IPS DF 6.9 (cell line): ENCODE data around the gene TAPT1.

ENCODE experiments used
- DNase-seq: peaks from one replicate; pipeline ENCODE4 v3.0.0-alpha.2; 2013; ENCODE audit warnings: low read depth, low spot score
- H3K27ac ChIP-seq: one replicate; pipeline ENCODE4 v1.5.1; 2013; ENCODE audit warnings: low read length, control low read depth
- H3K27me3 ChIP-seq: 2 replicates; pipeline ENCODE4 v1.6.1; 2013; ENCODE audit warnings: mild to moderate bottlenecking, low read length; ENCODE audit not compliant: control insufficient read depth, insufficient read depth
- H3K36me3 ChIP-seq: 2 replicates; pipeline ENCODE4 v1.6.1; 2013; ENCODE audit warnings: low read length; ENCODE audit not compliant: control insufficient read depth, insufficient read depth
- H3K4me1 ChIP-seq: 2 replicates; pipeline ENCODE4 v1.6.1; 2013; ENCODE audit warnings: low read length; ENCODE audit not compliant: control insufficient read depth, insufficient read depth
- H3K4me3 ChIP-seq: 2 replicates; pipeline ENCODE4 v1.5.1; 2013; ENCODE audit warnings: mild to moderate bottlenecking, low read length
- H3K9me3 ChIP-seq: 2 replicates; pipeline ENCODE4 v1.6.1; 2013; ENCODE audit warnings: low read length, inconsistent platforms; ENCODE audit not compliant: control insufficient read depth, insufficient read depth
- WGBS: extraction: QIAGEN DNeasy Blood & Tissue Kit; methylation state at CpG from one replicate; pipeline ENCODE4 v1.1.7; 2013; ENCODE audit warnings: mixed read lengths, missing lambda C conversion rate; ENCODE audit not compliant: insufficient read length, insufficient coverage; 5-methylcytosine and 5-hydroxymethylcytosine counted together

Gene TAPT1

DNA sequence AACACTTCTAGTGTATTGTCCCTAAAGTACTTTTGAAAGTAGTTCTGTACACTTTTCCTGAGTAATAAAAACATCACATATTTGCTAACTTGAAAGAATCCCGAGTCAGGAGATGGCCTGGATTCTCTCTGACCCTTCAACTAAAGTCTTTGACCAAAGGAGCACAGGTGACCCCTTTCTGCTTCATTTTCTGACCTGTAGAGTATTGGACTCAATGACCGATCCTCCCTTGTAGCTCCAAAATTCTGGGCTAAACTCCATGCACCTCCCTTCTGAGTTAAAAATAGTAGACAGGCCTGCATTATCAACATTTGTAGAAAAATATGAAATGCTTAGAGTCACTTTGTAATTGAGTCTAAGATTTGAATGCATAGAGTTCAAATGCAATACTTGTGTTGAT, 4.0 kb upstream of the TAPT1 start:
- no CpG with 5 or more reads among the region's 2 CpGs for WGBS
- Histone ChIP-seq H3K27ac (no peak overlapping the region), H3K27me3 (no peaks in the 10 kb centered on the region), H3K4me1 (no peaks in the 10 kb centered on the region), H3K9me3 (no peaks in the 10 kb centered on the region), H3K36me3 (no peaks in the 10 kb centered on the region), H3K4me3 (no peak overlapping the region)
- no peak for DNase-seq

DNA sequence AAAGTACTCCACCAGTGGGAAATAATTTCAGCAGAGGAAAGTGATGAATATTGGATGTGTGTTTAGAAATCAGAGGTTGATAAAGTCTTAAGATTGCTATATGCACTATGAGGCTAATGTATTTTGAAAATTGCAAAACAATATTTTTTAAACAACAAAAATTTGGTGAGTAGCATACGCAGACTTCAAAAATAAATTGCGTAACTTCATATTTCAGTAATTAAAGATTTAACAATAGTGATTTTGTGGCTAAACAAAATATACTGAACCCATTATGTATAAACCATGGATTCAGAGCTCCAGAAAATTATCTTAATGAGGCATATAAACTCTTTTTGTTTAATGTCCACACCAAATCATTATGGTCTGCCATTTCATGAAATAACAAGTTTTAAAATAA, 3.3 kb upstream of the TAPT1 start:
- DNase-seq, result no peak
- Histone ChIP-seq H3K27me3 (no peaks in the 10 kb centered on the region), H3K4me1 (no peaks in the 10 kb centered on the region), H3K36me3 (no peaks in the 10 kb centered on the region), H3K4me3 (no peak overlapping the region), H3K9me3 (no peaks in the 10 kb centered on the region), H3K27ac (no peak overlapping the region)
- WGBS, result no CpG with 5 or more reads among the region's 2 CpGs

DNA sequence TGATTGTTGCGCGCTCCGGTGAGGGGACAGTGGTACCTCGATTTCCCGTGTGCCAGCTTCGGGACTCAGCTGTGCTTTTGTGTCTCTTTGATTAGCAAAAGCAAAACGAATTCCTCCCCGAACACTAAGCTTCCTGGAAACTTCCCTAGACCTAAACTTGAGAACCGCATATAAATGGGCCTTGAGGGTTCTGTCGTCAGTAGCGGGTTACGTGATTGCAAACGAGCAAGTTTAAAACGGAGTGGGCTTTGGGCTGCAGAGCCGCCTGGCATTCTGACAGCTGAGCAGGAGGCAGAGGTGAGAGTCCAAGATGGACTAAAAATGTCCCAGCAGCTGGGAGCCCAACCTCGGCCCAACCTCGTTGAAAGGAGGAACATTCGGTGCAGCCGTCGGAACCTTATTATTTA, 1.2 kb upstream of the TAPT1 start:
- no peak for DNase-seq
- Histone ChIP-seq H3K9me3 (no peaks in the 10 kb centered on the region), H3K27ac (no peak overlapping the region), H3K36me3 (no peaks in the 10 kb centered on the region), H3K4me3 (peak overlapping the region; percentile 89; the same call in 1 of the 2 replicates), H3K4me1 (peaks cover 2% of the 10 kb centered on the region; the same call in 1 of the 2 replicates), H3K27me3 (no peaks in the 10 kb centered on the region)
- whole genome bisulfite sequencing, result no CpG with 5 or more reads among the region's 20 CpGs

DNA sequence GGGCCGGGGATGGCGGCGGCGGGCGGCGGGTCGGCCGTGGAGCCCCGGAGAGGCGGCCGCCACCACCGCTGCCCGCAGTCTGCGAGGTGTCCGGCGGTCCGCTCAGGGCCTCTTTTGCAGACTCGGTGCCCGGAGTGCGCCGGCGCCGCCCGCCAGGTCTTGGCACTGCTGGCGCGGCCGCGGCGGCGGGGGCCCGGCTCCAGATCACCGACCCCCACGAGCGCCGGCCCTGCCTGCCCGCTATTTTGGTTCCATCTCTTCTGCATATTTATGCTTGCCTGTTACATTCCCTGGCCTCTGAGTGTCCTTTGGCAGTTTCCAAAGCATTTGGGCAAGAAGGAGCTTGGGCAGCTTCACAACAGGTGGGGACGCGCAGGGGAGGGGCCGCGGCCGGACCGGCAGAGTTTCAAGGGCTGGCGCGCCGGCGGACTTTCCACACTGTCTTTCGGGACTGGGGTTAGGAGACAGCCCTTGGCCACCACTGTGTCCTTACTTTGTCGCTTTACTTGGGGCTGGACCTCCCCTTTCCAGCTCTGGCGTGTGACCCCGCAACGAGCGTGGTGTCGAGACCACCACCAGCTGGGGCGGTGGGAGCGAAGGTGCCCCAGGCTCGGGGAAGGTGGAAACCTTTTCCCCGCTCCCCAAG, 668 bp upstream of the TAPT1 start:
- no peaks in the 10 kb centered on the region for H3K27me3 ChIP-seq
- WGBS, result no CpG with 5 or more reads among the region's 57 CpGs
- H3K36me3 ChIP-seq, result no peaks in the 10 kb centered on the region
- H3K27ac ChIP-seq, result no peak overlapping the region
- H3K9me3 ChIP-seq, result no peaks in the 10 kb centered on the region
- peaks cover 2% of the 10 kb centered on the region; the same call in 1 of the 2 replicates for H3K4me1 ChIP-seq
- peak overlapping the region; percentile 89 for H3K4me3 ChIP-seq
- DNase-seq, result no peak

DNA sequence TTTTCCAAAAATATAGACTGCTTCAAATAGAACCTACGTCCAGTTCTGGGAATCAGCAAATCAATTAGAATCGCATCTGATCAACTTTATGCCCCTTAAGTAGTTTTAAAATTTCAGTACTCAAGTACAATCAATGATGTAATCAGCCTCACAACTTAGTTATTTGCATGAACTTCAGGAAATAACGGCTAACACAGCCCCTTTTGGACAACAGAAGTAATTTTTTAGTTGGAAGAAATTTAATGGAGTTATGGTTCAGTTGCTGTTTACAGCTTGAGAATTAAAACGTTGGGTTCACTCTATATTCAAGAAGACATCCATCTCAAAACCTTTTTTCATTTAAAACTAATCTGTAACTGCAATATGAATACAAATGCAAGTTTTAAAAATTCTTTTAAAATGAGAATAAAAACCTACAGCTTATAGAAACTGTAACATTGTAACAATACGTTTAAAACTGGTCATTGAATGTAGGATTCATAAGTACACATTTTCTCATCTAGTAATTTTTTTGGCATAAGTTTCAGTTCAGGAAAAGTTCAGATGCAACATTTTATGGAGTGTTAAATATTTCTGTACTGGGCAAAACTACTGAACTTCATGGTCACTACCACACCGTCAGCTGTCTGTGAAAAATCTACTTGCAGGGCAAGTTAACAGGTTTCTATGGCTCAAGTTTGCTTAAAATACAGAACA, 956 bp downstream of the TAPT1 start:
- no peak for DNase-seq
- Histone ChIP-seq H3K27me3 (no peaks in the 10 kb centered on the region), H3K4me1 (peaks cover 2% of the 10 kb centered on the region; the same call in 1 of the 2 replicates), H3K4me3 (peak overlapping the region; percentile 89; the same call in 1 of the 2 replicates), H3K9me3 (no peaks in the 10 kb centered on the region), H3K27ac (no peak overlapping the region), H3K36me3 (no peaks in the 10 kb centered on the region)
- no CpG with 5 or more reads among the region's 6 CpGs for WGBS

DNA sequence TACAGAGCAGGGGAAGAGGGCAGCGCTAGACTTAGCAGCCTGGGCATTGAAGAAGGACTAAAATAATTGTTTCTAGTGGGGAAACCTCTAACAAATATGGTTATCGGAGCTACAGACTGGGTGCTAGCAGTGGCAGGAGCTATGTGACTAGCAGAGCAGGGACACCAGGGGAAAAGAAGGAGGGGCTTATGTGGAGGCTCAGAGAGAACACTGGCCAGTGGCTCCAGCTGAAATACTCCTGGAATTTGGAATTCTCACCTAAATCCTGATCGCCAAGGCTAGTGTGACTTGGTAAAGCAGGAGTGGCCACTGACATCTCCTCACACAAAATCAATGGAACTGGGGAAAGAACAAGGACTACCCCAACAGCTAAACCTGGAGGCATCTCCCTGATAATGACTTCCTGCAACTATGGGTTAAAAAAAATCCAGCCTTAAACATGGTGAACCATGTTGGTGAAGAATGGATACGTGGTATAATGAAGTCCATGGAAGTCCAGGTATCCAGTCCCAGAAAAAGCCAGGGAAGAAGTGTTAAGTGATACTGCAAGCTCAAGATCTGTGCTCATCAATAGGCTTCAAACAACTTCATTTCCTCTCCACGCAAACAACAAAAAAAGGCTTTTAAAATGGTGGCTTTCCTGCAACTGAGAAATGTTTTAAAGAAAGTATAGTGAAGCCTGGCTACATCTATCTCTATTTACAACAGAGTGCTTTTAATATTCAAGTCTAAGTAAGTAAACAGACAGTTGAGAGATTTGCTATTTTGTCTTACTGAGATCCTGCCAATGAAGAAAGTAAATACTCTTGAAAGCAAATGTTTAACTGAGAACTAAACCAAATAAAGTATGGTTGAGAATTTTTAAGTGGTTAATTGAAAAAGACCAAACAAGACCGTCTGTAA, 1.8 kb downstream of the TAPT1 start:
- DNase-seq, result no peak
- Histone ChIP-seq H3K9me3 (no peaks in the 10 kb centered on the region), H3K27me3 (no peaks in the 10 kb centered on the region), H3K36me3 (no peaks in the 10 kb centered on the region), H3K4me3 (no peak overlapping the region), H3K4me1 (peaks cover 2% of the 10 kb centered on the region; the same call in 1 of the 2 replicates), H3K27ac (no peak overlapping the region)
- no CpG with 5 or more reads among the region's 6 CpGs for WGBS

DNA sequence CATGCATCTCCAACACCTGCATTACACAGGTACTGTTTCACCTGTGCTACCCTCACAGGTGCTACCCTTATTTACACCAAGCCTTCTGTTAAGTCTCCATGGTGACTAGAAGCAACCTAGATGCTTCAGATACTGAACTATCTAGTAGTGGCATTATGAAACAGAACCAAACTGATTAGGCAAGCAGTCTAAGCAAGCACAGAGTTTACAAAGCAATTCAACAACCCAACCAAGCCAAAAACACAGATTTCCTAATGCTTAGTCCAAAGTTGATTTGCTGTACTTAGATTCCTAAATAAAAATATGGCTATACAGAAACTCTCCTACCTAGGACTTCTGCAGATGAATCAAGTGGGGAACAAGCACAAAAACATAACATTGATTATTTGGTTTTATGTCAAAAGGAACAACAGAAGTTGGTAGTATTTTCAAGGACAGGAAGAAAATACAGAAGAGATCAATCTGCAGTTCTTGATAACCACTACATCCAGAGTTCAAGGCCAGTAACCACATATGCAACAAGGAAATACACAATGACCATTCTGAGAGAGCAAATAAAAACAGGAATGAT, 3.2 kb downstream of the TAPT1 start:
- Histone ChIP-seq H3K9me3 (no peaks in the 10 kb centered on the region), H3K27me3 (no peaks in the 10 kb centered on the region), H3K4me3 (no peak overlapping the region), H3K27ac (no peak overlapping the region), H3K36me3 (no peaks in the 10 kb centered on the region), H3K4me1 (peaks cover 2% of the 10 kb centered on the region; the same call in 1 of the 2 replicates)
- no peak for DNase-seq

DNA sequence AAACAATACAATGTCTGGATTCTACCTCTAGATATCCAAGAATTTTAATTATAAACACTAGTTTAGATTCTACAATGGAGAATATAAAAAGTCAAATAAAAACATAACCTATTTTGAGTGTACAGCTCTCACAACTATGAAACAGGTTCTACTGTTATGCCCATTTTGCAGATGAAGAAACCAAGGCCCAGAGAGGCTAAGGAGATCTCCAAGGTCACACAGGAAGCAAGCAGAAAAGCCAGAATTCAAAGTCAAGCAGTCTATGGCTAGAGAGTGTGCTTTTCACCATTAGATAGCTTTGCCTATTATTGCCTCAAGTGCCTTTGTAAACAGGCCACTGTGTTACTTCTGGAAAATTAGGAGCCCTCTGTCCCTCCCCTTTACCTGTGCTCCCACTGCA, 7.3 kb downstream of the TAPT1 start:
- Histone ChIP-seq H3K27ac (no peak overlapping the region), H3K9me3 (no peaks in the 10 kb centered on the region), H3K4me1 (no peaks in the 10 kb centered on the region), H3K4me3 (no peak overlapping the region), H3K36me3 (no peaks in the 10 kb centered on the region), H3K27me3 (no peaks in the 10 kb centered on the region)
- DNase-seq, result no peak

DNA sequence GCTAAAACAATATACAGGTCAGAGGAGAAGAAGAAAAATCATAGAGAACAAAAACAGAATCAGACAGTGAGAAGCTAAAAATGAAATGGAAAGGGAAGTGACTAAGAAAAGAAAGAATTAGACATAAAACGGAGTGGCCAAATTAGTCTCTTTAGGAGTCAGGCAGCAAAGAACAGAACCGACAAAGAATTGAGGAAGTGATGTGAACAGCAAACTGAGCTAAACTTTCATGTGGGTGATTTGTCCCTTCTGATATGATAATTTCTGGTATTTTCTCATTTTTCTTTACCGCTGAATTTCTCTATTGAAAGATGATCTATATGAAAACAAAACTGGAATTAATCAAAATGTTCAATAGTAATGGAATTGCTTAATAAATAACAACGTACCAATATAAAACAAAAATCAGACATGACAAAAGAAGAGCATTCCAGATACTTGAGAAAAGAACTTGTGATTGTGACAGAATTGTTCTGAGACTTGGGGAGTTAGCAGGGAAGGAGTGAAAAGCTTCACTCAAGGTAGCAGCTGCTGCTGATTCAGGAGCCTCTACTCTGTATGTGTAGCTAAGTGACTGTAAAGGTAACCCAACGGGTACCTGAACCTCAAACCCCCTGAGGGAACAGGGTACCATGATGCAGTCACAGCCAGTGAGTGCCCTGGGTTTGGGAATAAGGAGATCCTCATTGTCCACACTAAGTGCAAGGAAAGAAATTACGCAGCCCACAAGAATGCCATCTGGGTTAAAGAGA, 8.8 kb downstream of the TAPT1 start:
- no peaks in the 10 kb centered on the region for H3K9me3 ChIP-seq
- H3K36me3 ChIP-seq, result no peaks in the 10 kb centered on the region
- H3K27ac ChIP-seq, result no peak overlapping the region
- H3K27me3 ChIP-seq, result no peaks in the 10 kb centered on the region
- DNase-seq, result no peak
- WGBS, result no CpG with 5 or more reads among the region's 6 CpGs
- H3K4me1 ChIP-seq, result no peaks in the 10 kb centered on the region
- H3K4me3 ChIP-seq, result no peak overlapping the region

DNA sequence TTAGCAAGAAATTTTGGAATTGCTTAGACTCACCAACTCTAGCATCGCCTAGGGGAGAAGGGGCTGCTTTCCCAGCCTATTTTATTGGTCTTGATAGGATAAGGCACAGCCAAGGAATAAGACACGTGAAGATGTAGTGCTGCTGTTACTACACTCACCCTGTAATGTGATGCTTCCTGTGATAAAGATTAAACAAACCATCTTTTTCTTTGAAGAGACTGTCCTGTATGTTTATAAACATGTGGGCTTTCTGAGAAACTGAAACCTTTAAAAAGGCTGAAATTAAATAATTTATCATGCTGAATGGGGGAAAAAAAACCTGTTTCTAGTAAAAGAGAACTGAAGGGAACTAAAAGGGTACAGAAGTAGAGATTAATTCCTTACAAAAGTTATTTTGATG, 13.2 kb downstream of the TAPT1 start:
- H3K9me3 ChIP-seq, result no peaks in the 10 kb centered on the region
- no peaks in the 10 kb centered on the region for H3K27me3 ChIP-seq
- no peaks in the 10 kb centered on the region for H3K4me1 ChIP-seq
- no CpG with 5 or more reads among the region's 2 CpGs for WGBS
- H3K4me3 ChIP-seq, result no peak overlapping the region
- no peaks in the 10 kb centered on the region for H3K36me3 ChIP-seq
- no peak for DNase-seq
- no peak overlapping the region for H3K27ac ChIP-seq
